HepG2 (cell line): ENCODE measurements around the gene SH3BP5. TPM values are rescaled to one million over a fixed set of nuclear protein-coding genes. Genes with fewer than 3 reads are reported as not detected.

ENCODE experiments used
- ATAC-seq: fragments of 200-7000 bp; cut with Tn5 transposase; 3 replicates; pipeline ENCODE4 v1.9.1; 2020; ENCODE audit warnings: mild to moderate bottlenecking, moderate library complexity
- BruUV-seq: library from RNA; stranded (reverse); fragments of 400-500 nt; replicated peaks from 2 replicates; lab custom pipeline; 2021; lab: Mats Ljungman, UMichigan
- CTCF ChIA-PET: fragments of 300-600 bp; formaldehyde crosslinking; extraction: SDS; loops from one replicate; lab custom pipeline; 2021; ENCODE audit warnings: low total read pairs, inconsistent platforms, low intra/inter-chr PET ratio; lab: Yijun Ruan, JAX
- POLR2A ChIA-PET: fragments of 350-600 bp; sonication (Branson Sonifier 250); formaldehyde crosslinking; loops from one replicate; lab custom pipeline; 2020; ENCODE audit warnings: antibody characterized with exemption, inconsistent platforms; lab: Yijun Ruan, JAX
- DNase-seq: peaks from one replicate; pipeline ENCODE4 v3.0.0-alpha.2; 2015; ENCODE audit warnings: low spot score
- FAIRE-seq: peaks from 3 replicates; lab custom pipeline; 2011; peaks lifted over from hg19 to GRCh38; lab: Jason Lieb, UNC
- H2AFZ ChIP-seq: one replicate; pipeline ENCODE4 v1.6.1; 2011; ENCODE audit warnings: low read length, inconsistent platforms
- H3K27ac ChIP-seq: fragments of 300-600 bp; 3 replicates; pipeline ENCODE4 v1.8.0; 2011; ENCODE audit warnings: mixed run types, mild to moderate bottlenecking, mixed read lengths, low read length, inconsistent platforms; ENCODE audit not compliant: insufficient read depth; ENCODE audit errors: extremely low read length
- H3K27me3 ChIP-seq, 2 experiments: fragments of 200-600 bp in 1 of 2; 2 replicates in 1 of 2; 3 replicates in 1 of 2; pipeline versions ENCODE4 v1.6.0 to v1.8.0; 2011; ENCODE audit warnings: low read length in 2 of 2, mild to moderate bottlenecking in 2 of 2, moderate library complexity in 2 of 2, inconsistent platforms in 1 of 2; ENCODE audit not compliant: insufficient read depth in 2 of 2, control insufficient read depth in 1 of 2
- H3K36me3 ChIP-seq, 2 experiments: fragments of 200-600 bp in 1 of 2; replicated peaks in 1 of 2; 2 replicates in 1 of 2; 3 replicates in 1 of 2; pipeline versions ENCODE4 v1.5.1 to v1.8.0; 2011; ENCODE audit warnings: low read length in 2 of 2, inconsistent platforms in 1 of 2; ENCODE audit not compliant: insufficient read depth in 2 of 2, control insufficient read depth in 1 of 2
- H3K4me1 ChIP-seq: 2 replicates; pipeline ENCODE4 v1.5.1; 2012; ENCODE audit warnings: low read length, inconsistent platforms; ENCODE audit not compliant: insufficient read depth
- H3K4me2 ChIP-seq: 2 replicates; pipeline ENCODE4 v1.6.0; 2011; ENCODE audit warnings: low read depth, low read length, inconsistent platforms
- H3K4me3 ChIP-seq, 3 experiments: fragments of 200-600 bp in 1 of 3; sonication (generic), shearing (Covaris generic) in 1 of 3; replicated peaks in 1 of 3; 2 replicates each; pipeline ENCODE4 v1.5.1; 2011 to 2016; ENCODE audit warnings: low read length in 3 of 3, inconsistent platforms in 2 of 3, low read depth in 2 of 3, mild to moderate bottlenecking in 2 of 3, control low read depth in 1 of 3, mixed read lengths in 1 of 3; ENCODE audit not compliant: insufficient read depth in 1 of 3
- H3K79me2 ChIP-seq: one replicate; pipeline ENCODE4 v1.6.1; 2011; ENCODE audit warnings: low read length, inconsistent platforms; ENCODE audit not compliant: insufficient read depth
- H3K9ac ChIP-seq: 2 replicates; pipeline ENCODE4 v1.6.0; 2011; ENCODE audit warnings: mild to moderate bottlenecking, low read depth, low read length, inconsistent platforms; ENCODE audit not compliant: insufficient read depth
- H3K9me3 ChIP-seq: 2 replicates; pipeline ENCODE4 v1.5.1; 2012; ENCODE audit warnings: mild to moderate bottlenecking, low read length
- H4K20me1 ChIP-seq: 2 replicates; pipeline ENCODE4 v1.6.0; 2011; ENCODE audit warnings: inconsistent platforms, mild to moderate bottlenecking, low read length, moderate library complexity; ENCODE audit not compliant: insufficient read depth
- CENPX ChIP-seq: sonication (generic); formaldehyde crosslinking; IDR thresholded peaks from 2 replicates; pipeline ENCODE4 v1.9.0; 2021; ENCODE audit warnings: mild to moderate bottlenecking, missing genetic modification reagents, moderate library complexity
- ERF ChIP-seq: IDR thresholded peaks from 2 replicates; pipeline ENCODE4 v1.6.1; 2018; ENCODE audit warnings: missing biosample characterization, missing genetic modification reagents
- HNF1A ChIP-seq, 2 experiments: sonication (generic) in 1 of 2; formaldehyde crosslinking in 1 of 2; IDR thresholded peaks; 2 replicates each; pipeline versions ENCODE4 v1.4.0 to v1.6.1; 2016 to 2020; ENCODE audit warnings: borderline replicate concordance in 1 of 2, low read depth in 1 of 2, mild to moderate bottlenecking in 1 of 2, missing genetic modification reagents in 1 of 2
- RARA ChIP-seq: IDR thresholded peaks from 2 replicates; pipeline ENCODE4 v1.6.1; 2016; ENCODE audit warnings: missing genetic modification reagents, missing compliant biosample characterization
- RBFOX2 ChIP-seq: fragments of 200-400 bp; formaldehyde crosslinking; IDR thresholded peaks from 2 replicates; pipeline ENCODE4 v1.6.1; 2017; ENCODE audit warnings: low read depth, mild to moderate bottlenecking, low read length
- RORA ChIP-seq: sonication (generic); formaldehyde crosslinking; IDR thresholded peaks from 2 replicates; pipeline ENCODE4 v1.5.0; 2020; ENCODE audit warnings: mild to moderate bottlenecking, missing genetic modification reagents, moderate library complexity
- TEAD3 ChIP-seq: optimal IDR thresholded peaks from 2 replicates; pipeline ENCODE3; 2016; ENCODE audit warnings: borderline replicate concordance
- ZNF510 ChIP-seq: sonication (generic); formaldehyde crosslinking; IDR thresholded peaks from 2 replicates; pipeline ENCODE4 v1.4.0; 2020; ENCODE audit warnings: low read depth, mild to moderate bottlenecking, missing genetic modification reagents
- ZNF766 ChIP-seq: sonication (generic); formaldehyde crosslinking; IDR thresholded peaks from 2 replicates; pipeline ENCODE4 v1.5.0; 2020; ENCODE audit warnings: missing genetic modification reagents, borderline replicate concordance
- WGBS: methylation state at CpG from one replicate; pipeline ENCODE4 v1.1.6; 2017; ENCODE audit warnings: low lambda C conversion rate; 5-methylcytosine and 5-hydroxymethylcytosine counted together
- in situ Hi-C: cut with HindIII; loops from 2 replicates; pipeline ENCODE4 v1.10.0; 2017; ENCODE audit warnings: low pct_unique_long_range_greater_than_20kb; ENCODE audit not compliant: extremely low pct_ligation_motif_present
- intact Hi-C: fragments of 100-400 bp; cut with micrococcal nuclease; formaldehyde crosslinking; loops from one replicate; pipeline ENCODE4 v1.10.0; 2022; ENCODE audit not compliant: unreplicated experiment
- polyA plus RNA-seq, 8 experiments: library from polyadenylated mRNA; depleted of rRNA in 3 of 8; stranded (reverse) in 7 of 8; unstranded in 1 of 8; fragments of >200 nt; fragmentation: Illumina TruSeq in 4 of 8; extraction: Trizol in 4 of 8; gene quantifications; 2 replicates each; pipeline versions ENCODE4 v1.2.1 to v1.2.3, GENCODE V29; 2011 to 2016; ENCODE audit warnings: low read depth in 4 of 8, missing spikeins in 1 of 8, mixed read lengths in 1 of 8; ENCODE audit not compliant: insufficient read depth in 1 of 8
- total RNA-seq, 5 experiments: library from RNA; depleted of rRNA; stranded (reverse); fragments of >200 nt; fragmentation: Illumina TruSeq; extraction: Trizol; gene quantifications; 2 replicates each; pipeline ENCODE4 v1.2.3, GENCODE V29; 2016; ENCODE audit warnings: low read depth in 1 of 5
- TF ChIP-seq, protein P1 (sequence below): sonication (generic); formaldehyde crosslinking; IDR thresholded peaks from 2 replicates; pipeline ENCODE4 v1.5.1; 2020; ENCODE audit warnings: mild to moderate bottlenecking, moderate library complexity, missing genetic modification reagents

SH3BP5 gene
- total and polyA plus RNA-seq, 2 of the 13 experiments (the other 11 are each of a cell fraction or from before 2014, with no cell fraction given), result 0.09 to 0.16 TPM

GRCh38 chr3:15289661-15290060 is 42.7 kb downstream of the SH3BP5 start (continued):
- TF ChIP-seq HNF1A (IDR thresholded peaks at IDR 0.05; ENCODE audit: low read depth) (no peak), HNF1A (CRISPR knock-in tag; IDR thresholded peaks at IDR 0.05; ENCODE audit: borderline replicate concordance) (no peak)

DNA sequence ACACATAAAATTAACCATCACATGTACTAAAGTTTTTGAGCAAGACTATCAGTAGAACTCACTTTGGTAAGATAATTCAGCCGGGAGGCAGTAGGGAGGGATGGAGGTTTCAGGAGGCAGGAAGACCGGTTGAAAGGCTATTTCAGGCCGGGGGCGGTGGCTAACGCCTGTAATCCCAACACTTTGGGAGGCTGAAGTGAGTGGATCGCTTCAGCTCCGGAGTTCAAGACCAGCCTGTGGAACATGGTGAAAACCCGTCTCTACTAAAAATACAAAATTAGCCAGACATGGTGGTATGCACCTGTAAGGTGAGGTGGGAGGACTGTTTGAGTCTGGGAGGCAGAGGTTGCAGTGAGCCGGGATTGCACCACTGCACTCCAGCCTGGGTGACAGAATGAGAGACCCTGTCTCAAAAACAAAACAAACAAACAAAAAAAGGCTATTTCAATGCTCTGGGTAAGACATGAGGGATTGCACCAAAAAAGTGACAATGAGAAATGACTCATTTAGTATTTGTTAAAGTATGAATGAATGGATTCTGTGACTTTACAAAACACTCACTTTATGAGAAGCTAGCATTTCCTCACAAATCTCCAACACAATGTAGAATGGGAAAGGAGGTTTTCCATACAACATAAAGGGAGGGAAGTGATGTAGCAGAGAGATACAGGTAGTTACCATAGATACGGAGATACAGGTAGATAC is 43.9 kb downstream of the SH3BP5 start:
- no peaks in the 10 kb centered on the region for H3K36me3 ChIP-seq
- DNase-seq, result no peak
- 77% methylated on average over 10 of the region's 10 CpGs for WGBS
- no TSS peak for BruUV-seq
- in situ Hi-C loops (no loop called here), intact Hi-C loops (no loop called here)
- POLR2A ChIA-PET, result no interaction called here
- no peak overlapping the region for H3K4me2 ChIP-seq
- CTCF ChIA-PET, result no interaction called here
- no peak overlapping the region for H3K27ac ChIP-seq
- no peak for ATAC-seq
- H3K9ac ChIP-seq, result no peak overlapping the region
- TF ChIP-seq ZNF510 (CRISPR knock-in tag) (no peak), TEAD3 (CRISPR knock-in tag) (no peak), RBFOX2 (no peak), RARA (CRISPR knock-in tag) (no peak), ERF (CRISPR knock-in tag) (no peak), RORA (CRISPR knock-in tag) (no peak), ZNF766 (no peak), CENPX (CRISPR knock-in tag) (no peak)
- TF ChIP-seq, protein P1, sequence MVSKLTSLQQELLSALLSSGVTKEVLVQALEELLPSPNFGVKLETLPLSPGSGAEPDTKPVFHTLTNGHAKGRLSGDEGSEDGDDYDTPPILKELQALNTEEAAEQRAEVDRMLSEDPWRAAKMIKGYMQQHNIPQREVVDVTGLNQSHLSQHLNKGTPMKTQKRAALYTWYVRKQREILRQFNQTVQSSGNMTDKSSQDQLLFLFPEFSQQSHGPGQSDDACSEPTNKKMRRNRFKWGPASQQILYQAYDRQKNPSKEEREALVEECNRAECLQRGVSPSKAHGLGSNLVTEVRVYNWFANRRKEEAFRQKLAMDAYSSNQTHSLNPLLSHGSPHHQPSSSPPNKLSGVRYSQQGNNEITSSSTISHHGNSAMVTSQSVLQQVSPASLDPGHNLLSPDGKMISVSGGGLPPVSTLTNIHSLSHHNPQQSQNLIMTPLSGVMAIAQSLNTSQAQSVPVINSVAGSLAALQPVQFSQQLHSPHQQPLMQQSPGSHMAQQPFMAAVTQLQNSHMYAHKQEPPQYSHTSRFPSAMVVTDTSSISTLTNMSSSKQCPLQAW, result no peak
- no peaks in the 10 kb centered on the region for H4K20me1 ChIP-seq
- FAIRE-seq, result no peak
- no peaks in the 10 kb centered on the region for H3K79me2 ChIP-seq
- H3K4me3 ChIP-seq, result no peak overlapping the region
- H2AFZ ChIP-seq, result no peak overlapping the region
- no peaks in the 10 kb centered on the region for H3K9me3 ChIP-seq
- H3K27me3 ChIP-seq, result no peaks in the 10 kb centered on the region
- H3K4me1 ChIP-seq, result no peaks in the 10 kb centered on the region
